Frontal cortex (tissue), 4 donors: ENCODE measurements around the gene TMPRSS4. TPM values are rescaled to one million over a fixed set of nuclear protein-coding genes. Genes with fewer than 3 reads are reported as not detected.

ENCODE experiments used
- DNase-seq, 2 donors: peaks; one replicate each; pipeline ENCODE4 v3.0.0; 2012; ENCODE audit warnings: low spot score in 2 of 2
- FAIRE-seq: peaks from 2 replicates; lab custom pipeline; 2012; peaks lifted over from hg19 to GRCh38; lab: Jason Lieb, UNC
- total RNA-seq: library from RNA; depleted of rRNA; stranded (reverse); fragments of >200 nt; gene quantifications from one replicate; pipeline ENCODE4 v1.2.3, GENCODE V29; 2014
- donor health status: control.
- donor health status: control.
- donor health status: control.

Gene TMPRSS4
- total RNA-seq = not detected

DNA sequence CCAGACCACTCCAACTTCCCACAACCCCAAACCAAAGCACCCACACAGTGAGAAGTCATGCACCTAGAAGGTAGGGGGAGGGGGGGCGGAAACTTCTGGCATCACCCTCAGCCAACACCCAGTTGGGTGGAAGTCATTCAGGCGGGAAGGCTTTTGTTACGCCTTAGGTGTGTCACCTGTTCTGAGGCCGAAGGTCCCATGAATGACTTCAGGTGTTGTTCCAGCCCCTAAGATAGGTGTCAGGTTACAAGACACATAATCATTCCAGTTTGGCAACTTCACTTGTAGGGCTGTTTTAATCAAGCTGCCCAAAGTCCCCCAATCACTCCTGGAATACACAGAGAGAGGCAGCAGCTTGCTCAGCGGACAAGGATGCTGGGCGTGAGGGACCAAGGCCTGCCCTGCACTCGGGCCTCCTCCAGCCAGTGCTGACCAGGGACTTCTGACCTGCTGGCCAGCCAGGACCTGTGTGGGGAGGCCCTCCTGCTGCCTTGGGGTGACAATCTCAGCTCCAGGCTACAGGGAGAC lies at the start of gene TMPRSS4:
Gene TMPRSS4 (plus strand): TSS at position 325 of the 528 bp plus-strand sequence. CDS start 225 bp downstream, outside the sequence.
- DNase-seq = no peak
- no peak for FAIRE-seq

DNA sequence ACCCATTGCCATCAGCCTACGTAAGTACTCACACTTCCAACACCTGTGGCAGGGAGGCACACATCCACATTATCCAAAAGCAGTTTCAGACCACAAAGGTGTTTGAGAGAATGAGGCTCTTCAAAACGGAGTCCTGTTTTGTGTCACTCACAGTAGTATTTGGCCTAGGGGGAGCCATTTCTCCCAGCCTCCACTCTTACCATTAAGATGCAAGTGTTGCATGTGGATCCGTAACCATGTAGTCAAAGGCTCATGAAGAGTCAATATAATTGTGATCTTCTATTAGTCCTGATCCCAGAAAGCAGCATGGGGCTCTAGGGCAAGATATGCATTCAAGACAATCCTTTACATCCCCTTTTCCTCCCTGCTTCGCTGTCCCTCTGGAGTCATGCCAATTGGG lies 49.2 kb upstream of the TMPRSS4 start:
- FAIRE-seq = no peak
- DNase-seq = no peak

GRCh38 chr11:118028626-118029025 lies 48.3 kb upstream of the TMPRSS4 start:
- no peak for FAIRE-seq
- DNase-seq = no peak

GRCh38 chr11:118033443-118033842 lies 43.4 kb upstream of the TMPRSS4 start:
- FAIRE-seq (no peak), DNase-seq (no peak)

DNA sequence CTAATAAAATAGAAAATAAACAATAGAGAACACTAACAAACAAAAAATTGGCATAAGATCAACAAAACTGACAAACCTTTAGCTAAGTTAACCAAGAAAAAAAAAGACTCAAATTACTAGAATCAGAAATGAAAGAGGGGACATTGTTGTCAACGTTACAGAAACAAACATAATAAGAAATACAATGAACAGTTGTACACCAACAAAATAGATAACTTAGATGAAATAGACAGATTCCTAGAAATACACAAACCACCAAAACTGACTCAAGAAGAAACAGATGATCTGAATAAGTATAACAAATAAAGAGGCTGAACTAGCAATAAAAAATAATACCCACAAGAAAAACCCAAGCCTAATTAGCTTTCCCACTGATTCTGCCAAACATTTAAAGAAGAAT lies 34.7 kb upstream of the TMPRSS4 start:
- peak; percentile 55 for FAIRE-seq
- no peak for DNase-seq

- FAIRE-seq (no peak), DNase-seq (no peak)
These were observed 34.1 kb upstream of the TMPRSS4 start for GRCh38 chr11:118042796-118043195.

DNA sequence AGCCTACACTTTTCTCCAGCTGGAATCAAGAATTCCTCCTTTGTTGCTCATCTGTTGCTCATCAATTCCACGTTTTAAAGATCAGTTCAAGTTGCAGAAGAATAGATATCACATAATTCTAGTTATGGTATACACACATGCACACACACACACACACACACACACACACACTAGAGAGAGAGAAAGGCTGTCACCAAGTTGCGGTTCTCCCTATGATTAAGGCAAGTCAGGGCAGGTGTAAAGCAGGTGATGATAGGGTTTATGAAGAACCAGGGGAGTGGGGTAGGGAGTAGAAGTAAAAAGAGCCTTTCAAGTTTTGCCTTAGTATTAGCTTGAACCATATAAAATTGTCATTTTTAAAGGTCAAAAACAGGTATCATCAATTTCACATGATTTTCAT lies 31.7 kb upstream of the TMPRSS4 start:
- no peak for FAIRE-seq

GRCh38 chr11:118046051-118046963 lies 30.6 kb upstream of the TMPRSS4 start:
- FAIRE-seq (no peak), DNase-seq (no peak)

More for the DNA sequence above, 31.7 kb upstream of the TMPRSS4 start:
- no peak for DNase-seq

- FAIRE-seq = no peak
- no peak for DNase-seq
These were observed 29.7 kb upstream of the TMPRSS4 start for GRCh38 chr11:118046964-118047700.

DNA sequence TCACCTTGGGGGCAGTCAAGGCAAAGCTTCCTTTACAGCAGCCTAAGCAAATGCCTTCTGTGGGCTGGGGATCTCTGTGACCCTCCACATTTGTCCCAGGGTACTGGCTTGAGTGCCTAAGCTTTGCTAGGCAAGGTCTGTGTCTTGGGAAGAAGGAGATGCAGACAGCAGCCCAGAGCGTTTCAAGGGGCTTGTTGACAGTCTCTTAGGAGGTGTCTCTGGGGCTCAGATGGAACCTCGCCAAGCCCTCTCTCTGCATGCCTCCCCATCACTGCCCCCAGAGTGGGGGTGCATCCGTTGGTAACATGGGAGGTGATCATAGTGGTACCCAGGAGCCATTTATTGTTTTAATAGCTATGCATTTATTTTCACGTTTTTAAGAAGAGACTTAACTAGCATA lies 29.1 kb upstream of the TMPRSS4 start:
- no peak for DNase-seq
- FAIRE-seq = no peak

DNA sequence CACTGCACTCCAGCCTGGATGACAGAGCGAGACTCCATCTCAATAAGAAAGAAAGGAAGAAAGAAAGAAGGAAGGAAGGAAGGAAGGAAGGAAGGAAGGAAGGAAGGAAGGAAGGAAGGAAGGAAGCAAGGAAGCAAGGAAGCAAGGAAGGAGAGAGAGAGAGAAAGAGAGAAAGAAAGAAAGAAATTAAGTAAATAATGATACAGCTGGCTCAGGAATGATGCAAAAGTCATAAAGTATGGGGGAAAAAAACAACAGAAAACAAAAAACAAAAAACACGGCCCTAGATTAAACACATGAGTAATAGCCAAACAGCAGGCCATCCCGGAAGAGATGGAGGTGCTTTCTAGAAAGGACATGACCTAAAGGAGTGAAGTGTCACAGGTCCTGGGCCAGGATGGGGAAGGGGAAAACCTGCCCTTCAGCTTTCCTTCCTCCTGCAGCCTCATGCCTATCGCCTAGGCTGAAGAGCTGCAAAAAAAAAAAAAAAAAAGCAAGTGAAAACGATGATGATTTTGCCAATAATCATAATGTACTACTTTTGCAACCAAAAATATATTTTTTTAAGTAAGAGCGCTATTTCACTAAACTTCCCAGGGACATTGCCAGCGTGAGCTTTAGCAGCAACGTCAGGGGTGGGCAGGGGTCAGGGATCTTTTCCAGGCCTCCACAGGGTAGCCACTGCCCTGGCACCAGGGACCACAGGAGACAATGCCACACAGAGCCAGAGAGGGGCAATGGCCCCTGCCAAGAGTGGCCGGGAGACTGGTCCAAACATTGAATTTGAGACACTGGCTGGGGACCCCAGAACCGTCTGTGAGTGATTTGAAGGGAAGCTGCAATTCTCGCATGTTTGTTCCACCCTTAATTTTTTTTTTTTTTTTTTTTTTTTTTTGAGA lies 28.2 kb upstream of the TMPRSS4 start:
- DNase-seq (no peak), FAIRE-seq (no peak)

- DNase-seq (no peak), FAIRE-seq (no peak)
These were observed 27.1 kb upstream of the TMPRSS4 start for GRCh38 chr11:118049771-118050170.

DNA sequence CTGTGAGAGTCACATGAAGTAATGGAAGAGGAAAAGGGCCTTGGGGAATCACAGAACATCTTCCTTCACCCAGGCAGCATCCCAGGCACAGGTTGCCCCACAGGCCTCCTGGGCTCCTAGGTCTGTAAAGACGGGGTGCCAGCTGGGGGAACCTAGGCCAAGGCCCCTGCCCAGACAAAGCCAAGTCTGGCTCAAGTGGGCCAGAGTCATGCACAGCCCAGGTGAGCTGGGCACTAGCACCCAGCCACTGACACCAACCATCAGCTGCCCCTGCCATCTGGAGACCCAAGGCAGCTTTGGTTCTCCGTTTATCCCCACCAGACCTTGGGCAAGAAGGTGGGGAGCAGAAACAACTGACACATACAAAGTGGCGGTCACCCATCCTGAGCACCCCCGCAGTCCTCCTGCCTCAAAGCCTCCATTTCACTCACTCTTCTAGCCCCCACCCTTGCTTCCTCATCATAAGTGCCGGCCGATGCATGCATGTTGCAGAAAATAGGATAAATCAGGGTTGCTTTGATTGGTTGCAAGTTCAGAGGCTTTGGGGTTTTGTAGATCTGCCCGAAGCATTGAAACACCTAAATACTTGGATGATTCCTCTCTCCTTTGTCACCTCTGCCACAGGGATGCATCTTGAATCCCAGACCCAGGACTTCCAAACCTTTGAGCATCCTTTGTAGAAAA lies 26.5 kb upstream of the TMPRSS4 start:
- DNase-seq (no peak), FAIRE-seq (no peak)

DNA sequence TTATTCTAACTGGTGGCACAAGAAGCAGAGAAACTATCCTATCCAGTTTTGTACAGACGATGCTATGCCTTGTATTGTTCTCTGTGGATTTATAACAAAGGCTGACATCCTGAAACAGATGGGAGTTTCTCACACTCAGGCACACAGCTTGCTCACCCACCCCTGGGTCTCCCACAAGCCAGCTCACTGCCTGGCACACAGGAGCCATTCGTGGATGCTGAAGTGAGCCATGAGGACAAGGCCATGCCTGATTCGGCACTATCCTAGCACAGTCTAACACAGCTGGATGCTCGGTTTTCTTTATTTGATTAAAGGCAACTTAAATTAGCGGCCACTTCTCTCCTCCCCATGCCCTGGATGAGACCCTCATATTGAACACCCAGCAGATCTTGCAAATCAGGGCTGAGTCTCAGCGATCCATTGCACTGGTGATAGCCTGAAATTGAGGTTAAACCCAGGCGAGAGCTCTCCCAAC lies 25.7 kb upstream of the TMPRSS4 start:
- DNase-seq (no peak), FAIRE-seq (no peak)

- FAIRE-seq (no peak), DNase-seq (no peak)
These were observed 25.0 kb upstream of the TMPRSS4 start for GRCh38 chr11:118051611-118052461.

- no peak for FAIRE-seq
- DNase-seq = no peak
These were observed 24.2 kb upstream of the TMPRSS4 start for GRCh38 chr11:118052581-118053206.

DNA sequence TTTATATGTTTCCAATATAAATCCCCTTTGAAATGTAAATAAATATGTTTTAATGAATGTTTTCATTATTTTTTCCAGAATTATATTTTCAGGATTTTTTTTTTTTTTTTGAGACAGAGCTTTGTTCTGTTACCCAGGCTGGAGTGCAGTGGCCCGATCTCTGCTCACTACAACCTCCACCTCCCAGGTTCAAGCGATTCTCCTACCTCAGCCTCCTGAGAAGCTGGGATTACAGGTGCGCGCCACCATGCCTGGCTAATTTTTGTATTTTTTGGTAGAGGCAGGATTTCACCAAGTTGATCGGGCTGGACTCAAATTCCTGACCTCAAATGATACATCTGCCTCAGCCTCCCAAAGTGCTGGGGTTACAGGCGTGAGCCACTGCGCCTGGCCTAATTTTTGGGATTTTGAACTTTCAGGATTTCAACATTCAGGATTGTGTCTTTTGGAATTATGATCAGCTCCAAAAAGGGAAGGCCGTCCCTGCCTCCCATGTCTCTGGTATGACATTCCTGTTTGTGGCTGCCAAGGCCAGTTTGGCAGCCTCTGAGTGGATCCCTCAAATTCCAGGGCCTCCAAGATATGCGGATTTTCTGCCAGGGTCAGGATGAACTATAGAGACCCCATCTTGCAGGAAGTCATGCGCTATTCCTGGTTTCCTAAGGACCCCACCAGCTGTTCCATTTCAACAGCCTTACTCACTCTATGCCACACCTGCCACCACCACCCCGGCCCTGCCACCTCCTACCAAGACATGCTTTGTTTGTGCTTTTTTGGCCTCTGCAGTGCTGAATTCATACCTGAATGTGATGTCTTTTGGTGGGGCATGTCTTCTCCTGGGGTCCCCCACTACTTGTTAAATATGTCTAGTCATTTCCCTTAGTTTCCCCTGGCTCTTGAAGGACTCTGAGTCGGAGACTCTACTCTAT lies 21.9 kb upstream of the TMPRSS4 start:
- FAIRE-seq (no peak), DNase-seq (no peak)
